SK-N-SH (cell line): ENCODE measurements around the gene PRPF6.

ENCODE experiments used
- CTCF ChIP-seq: fragments of 200-600 bp; sonication (generic); IDR thresholded peaks from 2 replicates; pipeline ENCODE4 v1.6.1; 2017; ENCODE audit warnings: antibody characterized with exemption, mild to moderate bottlenecking, moderate library complexity
- EP300 ChIP-seq, 2 experiments: IDR thresholded peaks; 2 replicates each; pipeline versions ENCODE4 v1.4.0 to v1.6.1; 2012; ENCODE audit warnings: borderline replicate concordance in 1 of 2, low read depth in 1 of 2, low read length in 1 of 2
- JUND ChIP-seq: IDR thresholded peaks from 2 replicates; pipeline ENCODE4 v1.4.0; 2012
- MXI1 ChIP-seq: IDR thresholded peaks from 2 replicates; pipeline ENCODE4 v1.6.1; 2012; ENCODE audit warnings: mild to moderate bottlenecking, low read depth, low read length, improper control_type of control experiment
- USF1 ChIP-seq: IDR thresholded peaks from 2 replicates; pipeline ENCODE4 v1.4.0; 2012; ENCODE audit warnings: low read depth, borderline replicate concordance
- TF ChIP-seq, protein P1 (sequence below): IDR thresholded peaks from 2 replicates; pipeline ENCODE4 v1.6.1; 2012; ENCODE audit warnings: mild to moderate bottlenecking, low read depth, low read length, moderate library complexity

GRCh38 chr20:63964412-63964811, 16.5 kb upstream of the PRPF6 start:
- no peak for TF ChIP-seq JUND
- no peak for TF ChIP-seq EP300 (IDR thresholded peaks at IDR 0.05; ENCODE audit: borderline replicate concordance in 1 of 2, low read depth in 1 of 2, low read length in 1 of 2)
- TF ChIP-seq, protein P1, sequence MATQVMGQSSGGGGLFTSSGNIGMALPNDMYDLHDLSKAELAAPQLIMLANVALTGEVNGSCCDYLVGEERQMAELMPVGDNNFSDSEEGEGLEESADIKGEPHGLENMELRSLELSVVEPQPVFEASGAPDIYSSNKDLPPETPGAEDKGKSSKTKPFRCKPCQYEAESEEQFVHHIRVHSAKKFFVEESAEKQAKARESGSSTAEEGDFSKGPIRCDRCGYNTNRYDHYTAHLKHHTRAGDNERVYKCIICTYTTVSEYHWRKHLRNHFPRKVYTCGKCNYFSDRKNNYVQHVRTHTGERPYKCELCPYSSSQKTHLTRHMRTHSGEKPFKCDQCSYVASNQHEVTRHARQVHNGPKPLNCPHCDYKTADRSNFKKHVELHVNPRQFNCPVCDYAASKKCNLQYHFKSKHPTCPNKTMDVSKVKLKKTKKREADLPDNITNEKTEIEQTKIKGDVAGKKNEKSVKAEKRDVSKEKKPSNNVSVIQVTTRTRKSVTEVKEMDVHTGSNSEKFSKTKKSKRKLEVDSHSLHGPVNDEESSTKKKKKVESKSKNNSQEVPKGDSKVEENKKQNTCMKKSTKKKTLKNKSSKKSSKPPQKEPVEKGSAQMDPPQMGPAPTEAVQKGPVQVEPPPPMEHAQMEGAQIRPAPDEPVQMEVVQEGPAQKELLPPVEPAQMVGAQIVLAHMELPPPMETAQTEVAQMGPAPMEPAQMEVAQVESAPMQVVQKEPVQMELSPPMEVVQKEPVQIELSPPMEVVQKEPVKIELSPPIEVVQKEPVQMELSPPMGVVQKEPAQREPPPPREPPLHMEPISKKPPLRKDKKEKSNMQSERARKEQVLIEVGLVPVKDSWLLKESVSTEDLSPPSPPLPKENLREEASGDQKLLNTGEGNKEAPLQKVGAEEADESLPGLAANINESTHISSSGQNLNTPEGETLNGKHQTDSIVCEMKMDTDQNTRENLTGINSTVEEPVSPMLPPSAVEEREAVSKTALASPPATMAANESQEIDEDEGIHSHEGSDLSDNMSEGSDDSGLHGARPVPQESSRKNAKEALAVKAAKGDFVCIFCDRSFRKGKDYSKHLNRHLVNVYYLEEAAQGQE, result no peak
- TF ChIP-seq USF1, result no peak
- TF ChIP-seq CTCF, result no peak
- no peak for TF ChIP-seq MXI1
